Stimulated activated CD8-positive, alpha-beta memory T cell treated with anti-CD3 and anti-CD28 coated beads, Interleukin-4, amount 100 ng/mL, for 4 hours (primary cell): ENCODE measurements around the gene PLEKHN1.
A peak's percentile ranks its signal among the peaks of the same experiment; 100 is the strongest.
"Not testable (repeated sequence)": the region's sequence is repeated elsewhere in the genome, so short reads cannot be mapped to it uniquely, and the experiment has no call there.

Source experiments
- DNase-seq, 2 donors: peaks; one replicate each; pipeline ENCODE4 v3.0.0-alpha.2; 2020; ENCODE audit warnings: low read depth in 2 of 2, low spot score in 1 of 2

PLEKHN1 gene

DNA sequence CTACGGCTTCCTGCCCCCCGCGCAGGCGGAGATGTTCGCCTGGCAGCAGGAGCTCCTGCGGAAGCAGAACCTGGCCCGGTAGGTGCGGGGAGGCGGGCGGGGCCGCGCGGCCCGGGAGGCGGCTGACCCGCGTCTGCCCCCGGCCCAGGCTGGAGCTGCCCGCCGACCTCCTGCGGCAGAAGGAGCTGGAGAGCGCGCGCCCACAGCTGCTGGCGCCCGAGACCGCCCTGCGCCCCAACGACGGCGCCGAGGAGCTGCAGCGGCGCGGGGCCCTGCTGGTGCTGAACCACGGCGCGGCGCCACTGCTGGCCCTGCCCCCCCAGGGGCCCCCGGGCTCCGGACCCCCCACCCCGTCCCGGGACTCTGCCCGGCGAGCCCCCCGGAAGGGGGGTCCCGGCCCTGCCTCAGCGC, 23.9 kb upstream of the PLEKHN1 start:
- no peak for DNase-seq

DNA sequence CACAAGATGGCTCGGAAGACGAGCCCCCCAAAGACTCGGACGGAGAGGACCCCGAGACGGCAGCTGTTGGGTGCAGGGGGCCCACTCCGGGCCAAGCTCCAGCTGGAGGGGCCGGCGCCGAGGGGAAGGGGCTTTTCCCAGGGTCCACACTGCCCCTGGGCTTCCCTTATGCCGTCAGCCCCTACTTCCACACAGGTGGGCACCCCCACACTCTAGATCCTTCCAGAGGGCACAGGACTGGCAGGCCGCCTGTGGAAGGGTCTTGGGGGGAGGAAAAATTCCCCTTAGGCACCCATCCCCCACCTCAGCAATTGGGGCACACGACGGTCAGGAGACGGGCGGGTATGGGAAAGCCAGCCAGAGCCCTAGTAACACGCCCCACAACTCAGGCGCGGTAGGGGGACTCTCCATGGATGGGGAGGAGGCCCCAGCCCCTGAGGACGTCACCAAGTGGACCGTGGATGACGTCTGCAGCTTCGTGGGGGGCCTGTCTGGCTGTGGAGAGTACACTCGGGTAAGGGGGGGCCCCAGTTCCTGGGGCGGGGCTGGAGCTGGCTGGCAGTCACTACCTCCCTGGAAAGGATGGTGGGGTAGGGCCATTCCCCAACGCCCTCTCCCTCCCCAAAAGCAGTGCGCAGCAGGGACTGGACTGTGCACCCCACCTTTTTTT, 23.3 kb upstream of the PLEKHN1 start:
- no peak for DNase-seq

DNA sequence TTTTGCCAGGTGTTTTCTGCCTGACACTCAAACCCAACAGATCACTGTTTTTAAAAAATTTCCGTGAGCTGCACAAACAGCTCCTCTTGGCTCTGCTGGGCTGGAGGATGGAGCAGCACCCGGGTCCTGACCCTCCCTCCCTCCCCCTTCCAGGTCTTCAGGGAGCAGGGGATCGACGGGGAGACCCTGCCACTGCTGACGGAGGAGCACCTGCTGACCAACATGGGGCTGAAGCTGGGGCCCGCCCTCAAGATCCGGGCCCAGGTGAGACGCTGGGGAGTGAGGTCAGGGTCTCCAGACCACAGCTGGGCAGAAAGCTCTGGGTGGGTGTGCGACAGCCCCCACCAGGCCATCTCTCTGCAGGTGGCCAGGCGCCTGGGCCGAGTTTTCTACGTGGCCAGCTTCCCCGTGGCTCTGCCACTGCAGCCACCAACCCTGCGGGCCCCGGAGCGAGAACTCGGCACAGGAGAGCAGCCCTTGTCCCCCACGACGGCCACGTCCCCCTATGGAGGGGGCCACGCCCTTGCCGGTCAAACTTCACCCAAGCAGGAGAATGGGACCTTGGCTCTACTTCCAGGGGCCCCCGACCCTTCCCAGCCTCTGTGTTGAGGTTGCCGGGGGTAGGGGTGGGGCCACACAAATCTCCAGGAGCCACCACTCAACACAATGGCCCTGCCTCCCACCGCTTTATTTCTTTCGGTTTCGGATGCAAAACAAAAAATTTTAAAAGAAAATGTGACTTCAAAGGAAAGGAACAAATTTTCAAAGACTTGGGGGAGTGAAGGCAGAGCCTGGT, 22.5 kb upstream of the PLEKHN1 start:
- DNase-seq: no peak

DNA sequence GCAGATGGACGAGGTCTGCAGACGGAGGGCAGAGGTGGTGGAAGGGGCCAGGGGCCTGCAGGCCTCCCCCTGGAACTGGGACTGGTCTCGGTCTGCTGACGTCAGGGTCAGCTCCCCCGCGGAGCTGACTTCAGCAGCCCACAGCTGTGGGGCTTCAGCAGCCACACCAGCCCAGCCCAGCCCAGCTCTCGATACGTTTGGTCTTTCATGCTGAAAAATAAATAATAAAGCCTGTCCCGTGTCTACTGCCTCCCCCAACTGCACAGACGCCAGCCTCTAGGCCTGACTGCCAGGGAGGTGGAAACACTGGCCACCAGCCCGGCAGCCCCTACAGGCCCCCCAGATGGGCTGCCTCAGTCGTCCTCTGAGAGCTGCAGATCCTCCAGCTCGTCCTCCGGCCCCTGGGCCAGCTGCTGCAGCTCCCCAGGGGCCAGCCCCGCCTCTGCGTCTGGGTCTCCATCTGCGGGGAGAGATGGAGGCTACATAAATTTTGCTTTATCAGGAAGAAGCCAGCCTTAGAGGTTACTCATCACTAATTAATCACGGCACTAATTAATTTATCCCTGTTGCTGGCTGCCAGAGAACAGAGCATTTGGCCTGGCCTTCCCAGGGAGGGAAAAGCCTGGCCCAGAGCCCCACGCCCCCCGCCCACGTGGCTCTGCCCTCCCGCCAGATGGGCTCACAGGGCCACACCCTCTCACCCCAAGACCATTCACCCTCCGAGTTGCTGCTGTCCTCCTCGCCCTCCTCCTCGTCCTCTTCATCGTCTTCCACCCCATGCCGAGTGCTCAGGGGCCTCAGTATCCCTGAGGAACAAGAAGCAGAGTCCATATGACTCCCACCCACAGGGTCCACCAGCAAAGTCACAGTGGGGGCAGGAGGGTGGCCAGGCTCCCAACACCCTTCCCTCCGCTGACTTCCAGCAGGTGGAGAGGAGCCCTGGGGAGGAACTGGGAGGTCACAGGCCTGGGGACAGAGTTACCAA, 21.6 kb upstream of the PLEKHN1 start:
- no peak for DNase-seq

DNA sequence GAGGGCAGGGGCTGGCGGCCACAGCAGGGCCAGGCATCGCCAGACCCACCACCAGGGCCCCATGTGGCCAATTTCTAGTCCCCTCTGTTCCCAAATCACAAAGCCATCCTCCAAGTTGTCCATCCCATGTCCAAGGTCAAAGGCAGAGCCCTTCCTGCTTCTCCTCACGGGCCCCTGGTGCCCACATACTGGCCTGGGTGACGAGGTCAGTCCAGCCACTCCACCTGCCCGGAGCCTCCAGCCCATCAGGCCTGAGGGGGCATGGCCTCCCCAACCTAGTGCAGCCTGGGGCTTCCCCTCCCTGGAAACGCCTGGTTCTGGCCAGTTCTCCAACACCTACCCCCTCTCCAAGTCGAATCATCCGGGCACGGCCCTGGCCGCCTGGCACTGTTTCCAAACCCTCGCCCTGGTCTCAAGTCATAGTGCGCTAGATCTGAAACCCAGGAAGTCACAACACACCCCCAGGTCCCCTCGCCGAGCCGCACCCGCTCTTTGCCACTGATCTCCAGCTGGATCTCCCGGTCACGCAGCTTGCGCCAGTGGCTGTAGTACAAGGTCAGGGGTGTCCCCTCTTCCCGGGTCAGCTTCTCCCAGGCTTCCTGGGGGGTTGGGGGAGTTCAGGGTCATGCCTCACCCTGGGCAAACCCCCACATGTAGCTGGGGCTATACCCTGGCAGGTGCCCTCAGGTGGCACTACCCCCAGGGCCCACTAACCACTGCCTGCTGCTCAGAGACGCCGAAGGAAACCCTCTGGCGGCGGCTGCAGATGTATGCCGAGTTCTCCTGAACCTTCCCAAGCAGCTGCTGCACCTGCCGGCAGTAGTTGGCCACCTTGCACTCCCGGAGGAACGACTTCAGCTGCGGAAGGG, 20.4 kb upstream of the PLEKHN1 start:
- DNase-seq: no peak

DNA sequence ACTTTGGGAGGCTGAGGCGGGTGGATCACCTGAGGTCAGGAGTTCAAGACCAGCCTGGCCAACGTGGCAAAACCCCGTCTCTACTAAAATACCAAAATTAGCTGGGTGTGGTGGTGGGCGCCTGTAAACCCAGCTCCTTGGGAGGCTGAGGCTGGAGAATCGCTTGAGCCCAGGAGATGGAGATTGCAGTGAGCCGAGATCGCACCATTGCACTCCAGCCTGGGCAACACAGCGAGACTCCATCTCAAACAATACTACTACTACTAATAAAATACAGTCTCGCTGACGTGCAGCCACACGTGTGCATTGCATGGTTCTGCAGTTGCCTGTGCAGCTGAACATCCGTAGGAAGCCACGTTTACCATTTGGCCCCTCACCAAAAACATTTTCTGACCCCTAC, 19.5 kb upstream of the PLEKHN1 start:
- DNase-seq: not testable (repeated sequence)

DNA sequence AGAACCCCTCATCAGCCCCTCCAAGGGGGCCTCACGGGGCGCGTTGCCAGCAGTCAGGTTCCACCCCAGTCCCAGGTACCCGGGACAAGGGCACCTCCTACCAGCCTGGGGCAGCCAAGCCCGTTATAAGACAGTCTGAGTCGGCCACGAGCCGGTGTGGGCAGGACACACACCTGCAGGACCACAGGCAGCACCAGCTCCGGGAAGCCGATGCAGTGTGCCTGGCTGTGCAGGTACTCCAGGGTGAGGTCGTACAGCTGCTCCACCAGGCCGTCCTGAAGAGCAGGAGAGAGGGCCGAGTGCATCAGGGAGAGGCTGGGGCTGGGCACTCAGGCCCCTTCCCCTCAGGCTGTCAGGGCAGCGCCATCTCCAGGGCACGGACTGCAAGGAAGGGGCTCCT, 18.3 kb upstream of the PLEKHN1 start:
- no peak for DNase-seq

DNA sequence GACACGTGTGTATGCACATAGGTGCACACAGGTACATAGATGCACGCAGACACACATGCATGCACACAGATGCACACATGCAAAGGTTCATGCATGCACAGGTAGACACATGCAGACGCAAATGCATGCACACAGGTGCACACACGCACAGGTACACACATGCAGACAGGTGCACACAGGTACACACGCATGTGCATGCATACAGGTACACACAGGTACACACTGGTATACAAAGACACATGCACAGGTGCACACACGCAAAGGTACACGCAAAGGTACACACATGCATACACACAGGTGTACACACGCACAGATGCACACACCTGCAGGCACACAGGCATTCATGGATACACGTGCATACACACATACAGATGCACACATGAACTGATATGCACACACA, 16.0 kb upstream of the PLEKHN1 start:
- DNase-seq: no peak

DNA sequence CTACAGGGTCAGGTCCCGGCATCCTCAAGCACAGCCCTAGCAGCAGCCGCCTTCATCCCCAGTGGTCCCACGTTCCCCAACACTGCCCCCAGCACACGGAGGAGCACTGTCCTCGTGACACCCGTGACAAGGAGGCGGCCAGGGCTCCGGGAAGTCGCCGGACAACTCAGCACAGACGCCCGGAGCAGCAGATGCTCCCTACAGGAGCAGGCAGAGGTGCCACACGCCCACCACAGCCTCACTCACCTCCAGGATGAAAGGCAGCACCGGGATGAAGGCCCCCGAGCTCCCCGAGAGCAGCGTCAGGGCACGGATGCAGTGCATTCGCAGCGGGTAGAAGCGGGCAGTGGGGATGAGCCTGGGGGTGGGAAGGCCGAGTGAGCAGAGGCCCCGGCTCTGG, 15.4 kb upstream of the PLEKHN1 start:
- DNase-seq: no peak

DNA sequence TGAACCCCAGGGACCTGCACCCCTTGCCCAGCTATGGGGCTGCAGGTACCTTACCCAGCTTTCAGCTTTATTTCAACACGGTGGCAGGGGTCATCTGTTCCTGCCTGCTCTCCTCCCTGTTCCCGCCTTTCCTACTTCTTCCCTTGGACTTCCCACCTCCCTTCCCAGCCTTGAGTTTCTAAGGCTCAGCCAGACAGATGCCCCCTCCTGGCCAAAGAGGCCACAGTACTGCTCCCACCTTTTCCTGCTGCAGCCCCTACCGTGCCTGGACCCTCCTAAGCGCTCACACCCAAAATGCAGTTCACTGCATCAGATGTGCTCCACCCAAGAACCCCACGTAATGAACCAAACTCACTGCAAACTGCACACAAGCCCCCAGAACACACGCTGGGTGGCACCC, 14.9 kb upstream of the PLEKHN1 start:
- DNase-seq: no peak

DNA sequence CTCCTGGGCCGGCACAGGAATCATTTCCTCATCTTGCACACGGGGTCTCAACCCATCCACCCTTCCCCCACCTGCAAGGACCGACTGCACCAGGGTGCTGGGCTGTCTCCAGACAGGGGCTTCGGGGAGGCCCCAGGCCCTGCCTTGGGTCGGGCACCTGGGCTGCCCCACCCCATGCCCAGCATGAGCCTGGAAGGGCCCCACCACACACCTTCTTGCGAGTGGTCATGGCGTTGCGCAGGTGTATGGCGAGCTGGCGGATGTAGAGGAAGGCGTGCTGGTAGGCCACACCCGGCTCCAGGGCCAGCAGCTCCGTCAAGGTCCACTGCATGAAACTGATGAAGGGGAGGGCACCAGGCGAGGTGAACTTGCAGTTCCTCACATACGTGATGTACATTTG, 14.1 kb upstream of the PLEKHN1 start:
- no peak for DNase-seq

DNA sequence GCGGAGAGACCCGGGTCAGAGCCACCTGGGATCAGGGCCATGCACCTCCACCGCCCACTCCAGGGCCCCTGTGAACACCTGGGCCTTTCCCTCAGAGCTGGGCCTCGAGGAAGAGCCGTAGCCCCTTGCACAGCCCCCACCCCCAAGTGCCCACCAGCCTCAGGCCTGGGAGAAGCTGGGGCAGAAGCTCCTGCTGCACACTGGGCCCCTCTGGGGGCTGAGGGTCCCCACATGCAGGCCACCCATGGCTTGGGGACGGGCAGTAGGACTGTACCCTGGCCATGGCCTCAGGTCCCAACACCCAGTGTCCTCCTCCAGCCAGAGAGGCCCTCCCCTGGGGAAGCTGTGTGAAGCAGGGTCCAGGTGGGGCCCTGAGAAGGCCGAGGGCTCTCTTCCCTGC, 13.7 kb upstream of the PLEKHN1 start:
- DNase-seq: no peak

DNA sequence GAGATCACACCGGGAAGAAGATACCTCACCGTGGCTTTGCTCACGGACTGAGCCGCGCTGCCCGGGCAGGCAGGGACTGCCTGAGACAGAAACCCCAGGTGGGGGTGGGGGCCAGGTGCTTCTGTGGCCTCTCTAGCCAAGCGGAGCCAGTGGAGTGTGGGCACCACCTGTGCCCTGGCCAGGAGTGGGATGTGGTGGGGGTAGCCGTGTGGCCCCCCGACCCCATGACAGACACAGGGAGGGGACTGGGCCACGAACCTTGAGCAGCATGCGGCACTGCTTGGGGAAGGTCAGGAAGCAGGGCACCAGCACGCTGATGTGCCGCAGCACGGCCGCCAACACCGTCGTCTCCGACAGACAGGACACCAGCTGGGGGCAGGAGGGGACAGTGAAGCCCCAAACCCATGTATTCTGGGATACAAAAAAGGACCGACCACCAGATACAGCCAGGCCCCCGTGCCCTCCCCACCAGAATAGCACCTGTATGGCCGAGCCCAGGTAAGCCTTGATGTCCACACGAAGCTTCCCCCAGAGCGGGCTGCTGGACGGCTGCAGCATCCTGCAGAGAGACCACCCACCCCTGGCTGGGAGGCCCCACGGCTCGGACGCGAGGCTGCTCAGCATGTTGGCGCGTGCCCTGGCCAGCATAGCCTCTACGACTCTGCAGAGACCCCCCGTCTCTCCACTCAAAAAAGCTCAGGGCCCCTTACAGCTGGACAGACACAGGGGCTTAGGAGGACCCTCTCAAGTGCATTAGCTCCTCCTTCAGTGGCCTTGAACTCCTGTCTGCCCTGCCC, 12.6 kb upstream of the PLEKHN1 start:
- no peak for DNase-seq

DNA sequence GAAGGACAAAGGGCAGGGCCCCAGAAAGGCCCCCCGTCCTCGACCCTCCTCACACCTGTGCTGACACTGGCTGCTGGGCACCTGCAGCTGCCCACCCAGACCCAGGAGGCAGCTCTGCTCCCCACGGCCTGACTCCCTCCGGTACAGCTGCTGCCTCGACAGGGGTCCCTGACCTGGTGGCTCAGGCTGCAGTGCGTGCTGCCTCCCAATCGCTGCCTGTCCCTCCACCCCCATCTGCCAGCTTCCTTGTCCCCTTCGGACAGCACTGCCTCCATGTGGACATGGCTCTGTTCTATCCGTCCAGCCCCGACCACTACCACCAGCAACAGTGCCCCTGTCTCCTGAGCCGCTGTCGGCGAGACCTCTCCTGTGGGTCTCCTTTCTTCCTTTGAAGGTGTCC, 11.4 kb upstream of the PLEKHN1 start:
- DNase-seq: no peak

DNA sequence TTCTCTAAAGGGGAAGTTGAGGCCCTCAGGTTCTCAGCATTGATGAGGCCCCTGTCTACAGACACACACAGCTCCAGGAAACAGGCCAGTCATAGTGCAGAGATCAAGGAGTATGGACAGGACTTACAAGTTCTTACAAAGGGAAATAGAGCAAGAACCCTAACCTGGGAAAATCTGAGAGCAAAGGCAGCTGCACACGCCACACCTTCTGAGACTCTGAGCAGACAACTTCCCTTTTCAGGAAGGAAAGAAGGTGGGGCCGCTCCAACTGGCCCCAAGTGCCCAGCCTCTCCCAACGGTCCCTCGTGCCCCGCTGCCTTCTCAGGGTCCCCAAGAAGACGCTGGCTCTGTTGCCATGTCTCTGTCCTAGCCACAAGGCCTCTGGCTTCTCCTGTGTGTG, 10.8 kb upstream of the PLEKHN1 start:
- no peak for DNase-seq

DNA sequence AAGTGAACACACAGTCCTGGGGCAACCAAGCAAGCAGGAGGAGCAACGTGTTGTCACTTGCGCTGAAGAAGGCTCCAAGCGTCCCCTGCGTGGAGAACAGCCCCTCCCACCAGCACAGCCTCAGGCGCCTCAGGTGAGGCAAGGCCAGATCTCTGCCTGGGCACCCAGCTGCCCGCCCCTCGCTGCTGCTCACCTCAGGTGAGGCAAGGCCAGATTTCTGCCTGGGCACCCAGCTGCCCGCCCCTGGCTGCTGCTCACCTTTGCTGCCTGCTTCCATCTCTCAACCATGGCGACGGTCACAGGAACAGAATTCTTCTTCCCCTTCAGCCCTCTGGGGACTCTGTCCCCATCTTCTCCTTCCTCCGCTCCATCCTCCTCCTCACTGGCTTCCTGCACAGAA, 9.6 kb upstream of the PLEKHN1 start:
- DNase-seq: no peak

DNA sequence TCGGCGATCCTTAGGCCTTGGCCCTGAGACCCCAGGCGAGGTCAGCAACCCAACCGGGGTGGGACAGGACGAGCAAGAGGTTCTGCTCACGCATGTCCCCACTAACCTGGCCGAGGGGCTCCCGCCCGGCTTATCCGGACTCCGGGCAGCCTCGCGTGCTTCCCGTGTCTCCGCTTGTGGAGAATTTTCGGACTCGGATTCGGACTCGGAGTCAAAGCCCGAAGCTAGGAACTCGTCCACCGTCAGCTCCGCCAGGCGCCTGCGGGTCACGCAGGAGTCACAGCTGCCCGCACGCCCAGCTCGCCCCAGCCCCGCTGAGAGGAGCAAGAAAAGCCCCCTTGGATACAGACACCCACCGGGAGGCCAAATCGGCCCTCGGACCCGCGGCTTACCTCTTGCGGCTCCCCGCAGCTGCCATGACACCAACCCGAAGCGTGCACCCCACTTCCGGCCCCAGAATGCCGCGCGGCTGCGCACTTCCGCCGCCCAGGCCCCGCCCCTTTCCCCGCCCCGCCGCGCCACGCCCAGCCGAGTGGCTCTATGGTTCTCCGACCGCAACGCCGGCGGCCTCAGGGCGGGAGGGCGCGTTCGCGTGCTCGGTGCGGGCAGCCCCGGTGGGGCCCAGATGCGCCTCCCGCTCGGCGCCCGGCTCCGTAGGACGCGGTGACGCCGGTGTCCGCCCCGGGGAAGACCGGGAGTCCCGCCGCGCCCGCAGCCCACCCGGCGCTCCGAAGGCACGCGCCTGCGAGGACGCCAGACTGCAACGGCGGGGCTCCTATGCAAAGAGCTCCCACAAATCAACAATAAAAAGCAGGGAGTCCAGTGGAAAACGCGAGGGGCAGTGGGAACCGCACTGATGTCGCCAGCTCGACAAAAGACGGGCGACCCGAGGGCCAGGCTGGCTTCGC, 7.2 kb upstream of the PLEKHN1 start, which contains the start of gene NOC2L:
TSS of gene NOC2L (minus strand) at position 434 of the 908 bp plus-strand sequence. CDS start at position 418, 16 bp downstream.
- DNase-seq: peak; percentile 91 to 97

DNA sequence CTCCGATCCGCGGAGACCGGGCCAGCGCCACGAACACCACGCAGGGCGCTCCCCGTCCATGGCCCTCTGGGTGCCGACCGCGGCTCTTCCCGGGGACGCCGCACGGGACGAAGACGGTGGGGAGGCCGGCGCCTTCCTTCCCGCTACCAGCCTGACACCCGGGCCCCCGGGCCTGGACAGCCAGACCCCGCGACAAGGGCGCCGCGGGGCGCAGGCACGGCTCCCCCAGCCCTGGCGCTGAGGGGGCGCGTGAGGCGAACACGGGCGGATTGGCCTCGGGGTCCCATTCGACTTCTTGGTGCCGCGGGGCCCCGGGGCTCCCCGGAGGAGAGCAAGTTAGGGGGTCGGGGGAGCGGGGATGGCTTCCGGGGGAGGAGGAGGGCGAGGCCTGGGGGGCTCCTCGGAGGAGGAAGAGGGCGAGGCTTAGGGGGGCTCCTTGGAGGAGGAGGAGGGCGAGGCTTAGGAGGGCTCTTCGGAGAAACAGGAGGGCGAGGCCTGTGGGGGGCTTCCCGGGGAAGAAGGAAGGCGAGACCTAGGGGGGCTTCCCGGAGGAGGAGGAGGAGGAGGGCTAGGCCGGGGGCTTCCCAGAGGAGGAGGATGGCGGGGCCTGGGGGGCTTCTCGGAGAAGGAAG, 6.4 kb upstream of the PLEKHN1 start:
- DNase-seq: no peak
